Measurements from ENCODE around the gene SLC24A3.

GRCh38 chr20:19367591-19367990 lies 155.1 kb downstream of the SLC24A3 start:
- no peak for TF ChIP-seq CTCF (IDR thresholded peaks at IDR 0.05; ENCODE audit: poor library complexity)
- TF ChIP-seq EZH2phosphoT487 (IDR thresholded peaks at IDR 0.05; ENCODE audit: low read depth, severe bottlenecking, unreplicated experiment), result no peak
- no peak for TF ChIP-seq EZH2 (IDR thresholded peaks at IDR 0.05; ENCODE audit: borderline replicate concordance)
